ENCODE measurements around the gene RCSD1. TPM values are rescaled to one million over a fixed set of nuclear protein-coding genes. Genes with fewer than 3 reads are reported as not detected.
"Not testable (repeated sequence)": the region's sequence is repeated elsewhere in the genome, so short reads cannot be mapped to it uniquely, and the experiment has no call there.

The RCSD1 gene
- total RNA-seq, 3 donors from 2014 or later (not counting 1 experiment from before 2014, with no cell fraction given): 86.3 to 130 (median 110) TPM

DNA sequence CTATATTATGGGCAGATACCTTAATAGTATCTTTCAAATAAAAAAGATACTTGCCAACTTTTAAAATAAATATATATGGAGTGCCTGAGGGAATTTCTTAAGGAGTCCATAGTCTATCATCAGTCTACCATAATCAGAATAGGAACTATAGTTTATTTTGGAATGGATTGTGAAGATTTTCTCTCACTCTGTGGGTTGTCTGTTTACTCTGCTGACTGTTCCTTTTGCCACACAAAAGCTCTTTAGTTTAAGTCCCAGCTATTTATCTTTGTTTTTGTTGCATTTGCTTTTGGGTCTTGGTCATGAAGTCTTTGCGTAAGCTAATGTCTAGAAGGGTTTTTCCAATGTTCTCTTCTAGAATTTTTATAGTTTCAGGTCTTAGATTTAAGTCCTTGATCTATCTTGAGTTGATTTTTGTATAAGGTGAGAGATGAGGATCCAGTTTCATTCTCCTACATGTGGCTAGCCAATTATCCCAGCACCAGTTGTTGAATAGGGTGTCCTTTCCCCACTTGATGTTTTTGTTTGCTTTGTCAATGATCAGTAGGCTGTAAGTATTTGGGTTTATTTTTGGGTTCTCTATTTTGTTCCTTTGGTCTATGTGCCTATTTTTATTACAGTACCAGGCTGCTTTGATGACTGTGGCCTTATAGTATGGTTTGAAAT lies 112.5 kb downstream of the RCSD1 start:
- WGBS (ENCODE audit: insufficient coverage): 100% methylated on average over 1 of the region's 1 CpG
- H3K36me3 Mint-ChIP-seq; H3K4me3 ChIP-seq (ENCODE audit: low read length); H3K27me3 ChIP-seq (ENCODE audit: control insufficient read depth, insufficient read depth, low read length); H3K4me1 Mint-ChIP-seq; ATAC-seq; H3K9me3 Mint-ChIP-seq; H3K27me3 Mint-ChIP-seq (ENCODE audit: low read depth in 2 of 2); DNase-seq; H3K4me1 ChIP-seq (ENCODE audit: control insufficient read depth, insufficient read depth, low read length); H3K4me3 Mint-ChIP-seq; H3K27ac ChIP-seq (ENCODE audit: low read length); H3K27ac Mint-ChIP-seq; H3K9me3 ChIP-seq (ENCODE audit: control insufficient read depth, insufficient read depth, low read length); intact Hi-C loops (cut with micrococcal nuclease); H3K36me3 ChIP-seq (ENCODE audit: control insufficient read depth, insufficient read depth, low read length): not testable (repeated sequence)

DNA sequence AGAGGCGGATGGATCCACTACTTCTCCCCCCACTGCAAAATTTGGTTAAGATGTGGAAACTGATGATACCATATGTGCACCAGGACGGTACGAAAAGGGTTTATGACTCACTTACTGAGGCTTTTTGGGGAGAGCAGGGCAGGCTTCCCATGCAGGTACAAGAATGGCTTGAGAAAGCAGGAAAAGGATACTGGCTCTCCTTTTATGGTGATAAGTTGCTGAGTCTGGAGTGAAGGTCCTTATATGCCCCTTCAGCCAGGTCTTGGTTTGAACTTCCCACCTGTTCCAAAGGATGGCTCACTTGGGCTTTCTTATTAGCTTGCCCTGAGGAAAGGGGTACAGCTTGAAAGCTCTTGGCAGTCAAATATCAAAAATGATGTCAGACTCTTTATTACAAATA lies 114.9 kb downstream of the RCSD1 start:
- ATAC-seq (no peak), DNase-seq (no peak)
- peaks cover 0 to 6% of the 10 kb centered on the region in 2 donors for H3K4me1 Mint-ChIP-seq
- peaks cover 0 to 5% of the 10 kb centered on the region in 2 donors for H3K27me3 Mint-ChIP-seq (ENCODE audit: low read depth in 2 of 2)
- no peaks in the 10 kb centered on the region for H3K9me3 Mint-ChIP-seq
- intact Hi-C loops (cut with micrococcal nuclease): no loop called here
- Histone ChIP-seq H3K36me3 (ENCODE audit: control insufficient read depth, insufficient read depth, low read length) (no peaks in the 10 kb centered on the region), H3K27me3 (ENCODE audit: control insufficient read depth, insufficient read depth, low read length) (no peaks in the 10 kb centered on the region), H3K4me1 (ENCODE audit: control insufficient read depth, insufficient read depth, low read length) (peaks cover 6% of the 10 kb centered on the region), H3K27ac (ENCODE audit: low read length) (no peak overlapping the region), H3K4me3 (ENCODE audit: low read length) (no peak overlapping the region), H3K9me3 (ENCODE audit: control insufficient read depth, insufficient read depth, low read length) (no peaks in the 10 kb centered on the region)
- no peak overlapping the region for H3K27ac Mint-ChIP-seq
- no peaks in the 10 kb centered on the region for H3K36me3 Mint-ChIP-seq
- H3K4me3 Mint-ChIP-seq: no peak overlapping the region
- TF ChIP-seq CTCF (IDR thresholded peaks at IDR 0.05): no peak
- WGBS (ENCODE audit: insufficient coverage): 86% methylated on average over 2 of the region's 3 CpGs

- Histone ChIP-seq H3K4me1 (ENCODE audit: control insufficient read depth, insufficient read depth, low read length) (peaks cover 6% of the 10 kb centered on the region), H3K4me3 (ENCODE audit: low read length) (no peak overlapping the region), H3K36me3 (ENCODE audit: control insufficient read depth, insufficient read depth, low read length) (no peaks in the 10 kb centered on the region), H3K27ac (ENCODE audit: low read length) (no peak overlapping the region), H3K27me3 (ENCODE audit: control insufficient read depth, insufficient read depth, low read length) (no peaks in the 10 kb centered on the region), H3K9me3 (ENCODE audit: control insufficient read depth, insufficient read depth, low read length) (no peaks in the 10 kb centered on the region)
- no peak for DNase-seq
- peaks cover 0 to 6% of the 10 kb centered on the region in 2 donors for H3K4me1 Mint-ChIP-seq
- ATAC-seq: no peak
- no peak overlapping the region for H3K27ac Mint-ChIP-seq
- H3K9me3 Mint-ChIP-seq: no peaks in the 10 kb centered on the region
- intact Hi-C loops (cut with micrococcal nuclease): no loop called here
- no peaks in the 10 kb centered on the region for H3K27me3 Mint-ChIP-seq (ENCODE audit: low read depth in 2 of 2)
- H3K4me3 Mint-ChIP-seq: no peak overlapping the region
- 91% methylated on average over 5 of the region's 5 CpGs for WGBS (ENCODE audit: insufficient coverage)
- TF ChIP-seq CTCF (IDR thresholded peaks at IDR 0.05): no peak
- no peaks in the 10 kb centered on the region for H3K36me3 Mint-ChIP-seq
Measured at GRCh38 chr1:167746013-167746672, 116.1 kb downstream of the RCSD1 start.

GRCh38 chr1:167746988-167747655 lies 117.1 kb downstream of the RCSD1 start:
- H3K4me3 Mint-ChIP-seq: no peak overlapping the region
- H3K36me3 ChIP-seq (ENCODE audit: control insufficient read depth, insufficient read depth, low read length): no peaks in the 10 kb centered on the region
- no peak for TF ChIP-seq CTCF (IDR thresholded peaks at IDR 0.05)
- H3K36me3 Mint-ChIP-seq: no peaks in the 10 kb centered on the region
- ATAC-seq (no peak), DNase-seq (no peak)
- 71% methylated on average over 6 of the region's 7 CpGs for WGBS (ENCODE audit: insufficient coverage)
- peaks cover 0 to 2% of the 10 kb centered on the region in 2 donors for H3K27me3 Mint-ChIP-seq (ENCODE audit: low read depth in 2 of 2)
- H3K4me1 ChIP-seq (ENCODE audit: control insufficient read depth, insufficient read depth, low read length): peaks cover 6% of the 10 kb centered on the region
- intact Hi-C loops (cut with micrococcal nuclease): no loop called here
- no peak overlapping the region for H3K4me3 ChIP-seq (ENCODE audit: low read length)
- peaks cover 0 to 6% of the 10 kb centered on the region in 2 donors for H3K4me1 Mint-ChIP-seq
- no peak overlapping the region for H3K27ac ChIP-seq (ENCODE audit: low read length)
- H3K9me3 Mint-ChIP-seq: no peaks in the 10 kb centered on the region
- no peak overlapping the region for H3K27ac Mint-ChIP-seq
- H3K27me3 ChIP-seq (ENCODE audit: control insufficient read depth, insufficient read depth, low read length): no peaks in the 10 kb centered on the region
- no peaks in the 10 kb centered on the region for H3K9me3 ChIP-seq (ENCODE audit: control insufficient read depth, insufficient read depth, low read length)

Measured in natural killer cell (primary cell).